Keratinocyte (primary cell): ENCODE measurements around the gene PTPN14.

Experiments
- EZH2 ChIP-seq: IDR thresholded peaks from one replicate; pipeline ENCODE4 v1.6.1; 2012; ENCODE audit warnings: inconsistent platforms, mild to moderate bottlenecking, low read length, moderate library complexity
- TF ChIP-seq, protein P1 (sequence below), 3 experiments: IDR thresholded peaks in 1 of 3; conservative IDR thresholded peaks in 1 of 3; optimal IDR thresholded peaks in 1 of 3; 2 replicates in 2 of 3; 3 replicates in 1 of 3; pipeline versions ENCODE3 to v1.5.1; 2011; ENCODE audit warnings: low read length in 3 of 3, mild to moderate bottlenecking in 3 of 3, moderate library complexity in 2 of 3, control low read depth in 1 of 3, inconsistent platforms in 1 of 3; ENCODE audit not compliant: insufficient read depth in 2 of 3; ENCODE audit errors: extremely low read depth in 1 of 3

DNA sequence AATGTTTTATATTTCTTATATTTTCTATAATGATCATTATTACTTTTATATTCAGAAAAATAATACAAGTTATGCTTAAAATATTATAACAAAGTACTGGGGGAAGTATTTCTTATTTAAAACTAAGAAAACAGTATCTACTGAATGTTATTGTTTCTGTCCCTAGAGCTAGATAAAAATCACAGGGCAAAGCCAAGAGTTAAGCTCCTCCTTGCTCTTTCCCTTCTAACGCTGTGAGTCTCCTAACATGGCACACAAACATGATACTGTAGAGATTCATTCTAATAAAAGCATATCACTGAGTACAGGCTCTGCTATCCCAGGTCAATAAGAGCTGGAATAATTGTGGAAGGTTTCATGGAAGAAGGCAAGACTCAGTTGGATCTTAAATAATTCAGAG, 53.4 kb downstream of the PTPN14 start:
- no peak for TF ChIP-seq EZH2
- TF ChIP-seq, protein P1, sequence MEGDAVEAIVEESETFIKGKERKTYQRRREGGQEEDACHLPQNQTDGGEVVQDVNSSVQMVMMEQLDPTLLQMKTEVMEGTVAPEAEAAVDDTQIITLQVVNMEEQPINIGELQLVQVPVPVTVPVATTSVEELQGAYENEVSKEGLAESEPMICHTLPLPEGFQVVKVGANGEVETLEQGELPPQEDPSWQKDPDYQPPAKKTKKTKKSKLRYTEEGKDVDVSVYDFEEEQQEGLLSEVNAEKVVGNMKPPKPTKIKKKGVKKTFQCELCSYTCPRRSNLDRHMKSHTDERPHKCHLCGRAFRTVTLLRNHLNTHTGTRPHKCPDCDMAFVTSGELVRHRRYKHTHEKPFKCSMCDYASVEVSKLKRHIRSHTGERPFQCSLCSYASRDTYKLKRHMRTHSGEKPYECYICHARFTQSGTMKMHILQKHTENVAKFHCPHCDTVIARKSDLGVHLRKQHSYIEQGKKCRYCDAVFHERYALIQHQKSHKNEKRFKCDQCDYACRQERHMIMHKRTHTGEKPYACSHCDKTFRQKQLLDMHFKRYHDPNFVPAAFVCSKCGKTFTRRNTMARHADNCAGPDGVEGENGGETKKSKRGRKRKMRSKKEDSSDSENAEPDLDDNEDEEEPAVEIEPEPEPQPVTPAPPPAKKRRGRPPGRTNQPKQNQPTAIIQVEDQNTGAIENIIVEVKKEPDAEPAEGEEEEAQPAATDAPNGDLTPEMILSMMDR (optimal IDR thresholded peaks at IDR 0.05 in 1 of 3, IDR thresholded peaks at IDR 0.05 in 1 of 3, conservative IDR thresholded peaks at IDR 0.05 in 1 of 3; ENCODE audit: extremely low read depth in 1 of 3, insufficient read depth in 2 of 3, low read length in 3 of 3) = no peak
